IMR-90 (cell line): ENCODE measurements around the gene POU2F1. TPM values are rescaled to one million over a fixed set of nuclear protein-coding genes. Genes with fewer than 3 reads are reported as not detected.

ENCODE experiments used
- ATAC-seq: fragments of 200-7000 bp; cut with Tn5 transposase; 2 replicates; pipeline ENCODE4 v1.9.1; 2020; ENCODE audit warnings: low read depth, mild to moderate bottlenecking, moderate library complexity
- BruUV-seq: library from RNA; stranded (reverse); fragments of 400-500 nt; replicated peaks from 2 replicates; lab custom pipeline; 2021; lab: Mats Ljungman, UMichigan
- CTCF ChIA-PET: fragments of 300-600 bp; formaldehyde crosslinking; extraction: SDS; loops from one replicate; lab custom pipeline; 2021; ENCODE audit warnings: antibody characterized with exemption; lab: Yijun Ruan, JAX
- POLR2A ChIA-PET: fragments of 300-600 bp; sonication (Branson Sonifier 250); formaldehyde crosslinking; loops from one replicate; lab custom pipeline; 2022; ENCODE audit warnings: antibody characterized with exemption; ENCODE audit not compliant: unreplicated experiment; lab: Charles Lee
- DNase-seq: peaks from one replicate; pipeline ENCODE4 v3.0.0; 2013
- H2AFZ ChIP-seq: replicated peaks from 2 replicates; pipeline ENCODE3; 2013; ENCODE audit warnings: low read length, mild to moderate bottlenecking; ENCODE audit not compliant: poor library complexity
- H2AK5ac ChIP-seq: 2 replicates; pipeline ENCODE4 v1.6.1; 2013; ENCODE audit warnings: low read depth, low read length, inconsistent platforms
- H2AK9ac ChIP-seq: replicated peaks from 2 replicates; pipeline ENCODE3; 2013; ENCODE audit warnings: mild to moderate bottlenecking, low read depth, low read length, moderate library complexity; ENCODE audit not compliant: poor library complexity
- H2BK120ac ChIP-seq: 2 replicates; pipeline ENCODE4 v1.6.1; 2013; ENCODE audit warnings: low read depth, low read length, inconsistent platforms
- H2BK15ac ChIP-seq: 3 replicates; pipeline ENCODE4 v1.6.1; 2013; ENCODE audit warnings: low read depth, low read length, inconsistent platforms
- H2BK20ac ChIP-seq: 2 replicates; pipeline ENCODE4 v1.6.1; 2013; ENCODE audit warnings: low read depth, mild to moderate bottlenecking, inconsistent platforms, low read length, moderate library complexity
- H2BK5ac ChIP-seq: 2 replicates; pipeline ENCODE4 v1.6.1; 2013; ENCODE audit warnings: mild to moderate bottlenecking, low read depth, low read length, inconsistent platforms; ENCODE audit not compliant: poor library complexity, severe bottlenecking
- H3K14ac ChIP-seq: replicated peaks from 2 replicates; pipeline ENCODE4 v1.6.1; 2013; ENCODE audit warnings: low read depth, low read length, inconsistent platforms
- H3K18ac ChIP-seq: 2 replicates; pipeline ENCODE4 v1.6.1; 2013; ENCODE audit warnings: low read depth, low read length, control low read depth
- H3K23ac ChIP-seq: 2 replicates; pipeline ENCODE4 v1.6.1; 2013; ENCODE audit warnings: low read depth, low read length, inconsistent platforms
- H3K27ac ChIP-seq: 2 replicates; pipeline ENCODE4 v1.5.1; 2013; ENCODE audit warnings: mild to moderate bottlenecking, control low read depth, low read length; ENCODE audit not compliant: insufficient read depth
- H3K27me3 ChIP-seq: 2 replicates; pipeline ENCODE4 v1.6.1; 2013; ENCODE audit warnings: low read length; ENCODE audit not compliant: control insufficient read depth, insufficient read depth
- H3K36me3 ChIP-seq: 2 replicates; pipeline ENCODE4 v1.6.1; 2013; ENCODE audit warnings: low read length, mixed read lengths; ENCODE audit not compliant: control insufficient read depth, insufficient read depth
- H3K4ac ChIP-seq: 2 replicates; pipeline ENCODE4 v1.6.1; 2013; ENCODE audit warnings: low read depth, low read length, inconsistent platforms
- H3K4me1 ChIP-seq: 2 replicates; pipeline ENCODE4 v1.6.1; 2013; ENCODE audit warnings: low read length, mixed read lengths; ENCODE audit not compliant: control insufficient read depth, insufficient read depth
- H3K4me2 ChIP-seq: 2 replicates; pipeline ENCODE4 v1.6.1; 2013; ENCODE audit warnings: low read depth, mild to moderate bottlenecking, control low read depth, low read length, moderate library complexity
- H3K4me3 ChIP-seq: 2 replicates; pipeline ENCODE4 v1.5.1; 2013; ENCODE audit warnings: low read depth, mild to moderate bottlenecking, control low read depth, low read length, moderate library complexity; ENCODE audit not compliant: insufficient read depth
- H3K56ac ChIP-seq: 2 replicates; pipeline ENCODE4 v1.6.1; 2013; ENCODE audit warnings: low read length, inconsistent platforms; ENCODE audit not compliant: insufficient read depth; ENCODE audit errors: extremely low read depth
- H3K79me1 ChIP-seq, 2 experiments: 2 replicates each; pipeline ENCODE4 v1.6.1; 2013; ENCODE audit warnings: low read length in 2 of 2, inconsistent platforms in 1 of 2, low read depth in 1 of 2
- H3K9ac ChIP-seq: 2 replicates; pipeline ENCODE4 v1.6.1; 2013; ENCODE audit warnings: low read depth, low read length, control low read depth
- H3K9me1 ChIP-seq: 2 replicates; pipeline ENCODE4 v1.6.1; 2013; ENCODE audit warnings: low read length, inconsistent platforms; ENCODE audit not compliant: insufficient read depth
- H3K9me3 ChIP-seq: 2 replicates; pipeline ENCODE4 v1.6.1; 2013; ENCODE audit warnings: low read length; ENCODE audit not compliant: control insufficient read depth, insufficient read depth
- H4K20me1 ChIP-seq: 2 replicates; pipeline ENCODE4 v1.6.1; 2013; ENCODE audit warnings: low read length, inconsistent platforms; ENCODE audit not compliant: insufficient read depth
- H4K5ac ChIP-seq: 2 replicates; pipeline ENCODE4 v1.6.1; 2013; ENCODE audit warnings: mild to moderate bottlenecking, low read depth, low read length, control low read depth
- H4K8ac ChIP-seq, 2 experiments: 2 replicates each; pipeline ENCODE4 v1.6.1; 2013; ENCODE audit warnings: low read depth in 2 of 2, low read length in 2 of 2, control low read depth in 1 of 2, inconsistent platforms in 1 of 2
- H4K91ac ChIP-seq: 2 replicates; pipeline ENCODE4 v1.6.1; 2013; ENCODE audit warnings: low read depth, low read length, inconsistent platforms; ENCODE audit not compliant: insufficient read depth
- BHLHE40 ChIP-seq: fragments of 150-350 bp; IDR thresholded peaks from 2 replicates; pipeline ENCODE4 v1.6.1; 2016; ENCODE audit warnings: mild to moderate bottlenecking, low read depth, low read length
- CEBPB ChIP-seq: IDR thresholded peaks from 2 replicates; pipeline ENCODE4 v1.6.1; 2012; ENCODE audit warnings: low read depth, low read length, improper control_type of control experiment
- CHD1 ChIP-seq: IDR thresholded peaks from 2 replicates; pipeline ENCODE4 v1.6.1; 2012; ENCODE audit warnings: low read depth, low read length, improper control_type of control experiment
- CTCF ChIP-seq: conservative IDR thresholded peaks from 2 replicates; pipeline ENCODE4 v1.5.1; 2012; ENCODE audit warnings: mild to moderate bottlenecking, low read depth, low read length, improper control_type of control experiment
- ELK1 ChIP-seq: fragments of 150-350 bp; IDR thresholded peaks from 2 replicates; pipeline ENCODE4 v1.6.1; 2016; ENCODE audit warnings: low read depth, mild to moderate bottlenecking, low read length, moderate library complexity, borderline replicate concordance
- POLR2A ChIP-seq: IDR thresholded peaks from 2 replicates; pipeline ENCODE4 v1.6.1; 2012; ENCODE audit warnings: mild to moderate bottlenecking, low read depth, low read length
- RCOR1 ChIP-seq: IDR thresholded peaks from 2 replicates; pipeline ENCODE4 v1.6.1; 2012; ENCODE audit warnings: mild to moderate bottlenecking, low read length, improper control_type of control experiment; ENCODE audit not compliant: insufficient replicate concordance
- USF2 ChIP-seq: fragments of 150-350 bp; IDR thresholded peaks from 2 replicates; pipeline ENCODE4 v1.6.1; 2017; ENCODE audit warnings: mild to moderate bottlenecking, antibody characterized with exemption, low read length, low read depth
- WGBS, 2 experiments: methylation state at CpG; one replicate each; pipeline versions ENCODE4 v1.1.5 to v1.1.7; 2013; ENCODE audit warnings: missing lambda C conversion rate in 2 of 2; ENCODE audit not compliant: insufficient read length in 1 of 2; ENCODE audit errors: extremely low coverage in 2 of 2; 5-methylcytosine and 5-hydroxymethylcytosine counted together
- dilution Hi-C: fragments of 300-500 bp; cut with HindIII; formaldehyde crosslinking; loops from one replicate; pipeline ENCODE4 v1.14.3; 2018; ENCODE audit warnings: low sequenced_read_pairs; ENCODE audit not compliant: unreplicated experiment
- in situ Hi-C: fragments of 300-500 bp; cut with MboI; formaldehyde crosslinking; loops from 3 replicates; pipeline ENCODE4 v1.14.3; 2019; ENCODE audit warnings: low sequenced_read_pairs, inconsistent platforms, mixed read lengths
- intact Hi-C: fragments of 100-400 bp; cut with micrococcal nuclease; formaldehyde crosslinking; loops from 2 replicates; pipeline ENCODE4 v1.10.0; 2022
- polyA plus RNA-seq, 3 experiments: library from polyadenylated mRNA; depleted of rRNA; stranded (reverse); fragments of >200 nt; gene quantifications; 2 replicates each; pipeline ENCODE4 v1.2.3, GENCODE V29; 2012; ENCODE audit warnings: low replicate concordance in 1 of 3
- total RNA-seq: library from RNA; depleted of rRNA; stranded (reverse); fragments of >200 nt; gene quantifications from 2 replicates; pipeline ENCODE4 v1.2.3, GENCODE V29; 2012

Gene POU2F1
- total and polyA plus RNA-seq, 2 of the 4 experiments (the other 2 are of a cell fraction) = 1.2 to 3.4 TPM

- Histone ChIP-seq H2BK15ac (no peak overlapping the region), H3K4me2 (no peak overlapping the region), H3K23ac (no peak overlapping the region), H3K9me3 (no peaks in the 10 kb centered on the region), H2BK5ac (no peak overlapping the region), H2BK20ac (no peak overlapping the region), H3K18ac (no peak overlapping the region), H3K4me3 (no peak overlapping the region), H3K9me1 (no peaks in the 10 kb centered on the region), H3K9ac (no peak overlapping the region), H2AFZ (no peak overlapping the region), H2AK9ac (no peak overlapping the region), H2AK5ac (no peak overlapping the region), H3K27me3 (no peaks in the 10 kb centered on the region), H3K79me1 (no peaks in the 10 kb centered on the region), H4K5ac (no peak overlapping the region), H4K8ac (no peak overlapping the region), H3K4me1 (peaks cover 3% of the 10 kb centered on the region; the same call in 1 of the 2 replicates), H3K27ac (no peak overlapping the region), H3K56ac (no peak overlapping the region), H3K36me3 (0 out of 2 replicates have a peak, but pooled peaks cover 1% of the 10 kb centered on the region), H4K20me1 (no peaks in the 10 kb centered on the region), H3K14ac (no peak overlapping the region), H4K91ac (no peak overlapping the region), H2BK120ac (no peak overlapping the region), H3K4ac (no peak overlapping the region)
- CTCF ChIA-PET = interaction anchor here (0.8 to 1.5 kb wide), 2 partner anchors 105 to 106 kb away, joined by 5 to 6 read pairs; no protein-coding TSS in a partner anchor
- no TSS peak for BruUV-seq
- in situ Hi-C loops = no loop called here
- intact Hi-C loops = no loop called here
- 93% methylated on average over 3 of the region's 6 CpGs; no CpG with 5 or more reads in 1 of the 2 experiments for WGBS, 2 experiments
- DNase-seq = no peak
- dilution Hi-C loops = no loop called here
- POLR2A ChIA-PET = no interaction called here
- TF ChIP-seq ELK1 (no peak), USF2 (no peak), RCOR1 (no peak), CTCF (no peak), CHD1 (no peak), CEBPB (no peak), POLR2A (no peak), BHLHE40 (no peak)
- ATAC-seq = no peak
Observed at GRCh38 chr1:167373986-167374385, 153.3 kb downstream of the POU2F1 start.
